NCI-H2029 treated with DMSO at 0.1 percent for 48 hours (cell line): Measurements from ENCODE around the gene SCARB2.

Source experiments
- DNase-seq: peaks from one replicate; lab custom pipeline; 2025; lab: John Stamatoyannopoulos, UW

The SCARB2 gene

GRCh38 chr4:76198411-76199237 is 15.0 kb downstream of the SCARB2 start:
- DNase-seq, result peak; percentile 96

DNA sequence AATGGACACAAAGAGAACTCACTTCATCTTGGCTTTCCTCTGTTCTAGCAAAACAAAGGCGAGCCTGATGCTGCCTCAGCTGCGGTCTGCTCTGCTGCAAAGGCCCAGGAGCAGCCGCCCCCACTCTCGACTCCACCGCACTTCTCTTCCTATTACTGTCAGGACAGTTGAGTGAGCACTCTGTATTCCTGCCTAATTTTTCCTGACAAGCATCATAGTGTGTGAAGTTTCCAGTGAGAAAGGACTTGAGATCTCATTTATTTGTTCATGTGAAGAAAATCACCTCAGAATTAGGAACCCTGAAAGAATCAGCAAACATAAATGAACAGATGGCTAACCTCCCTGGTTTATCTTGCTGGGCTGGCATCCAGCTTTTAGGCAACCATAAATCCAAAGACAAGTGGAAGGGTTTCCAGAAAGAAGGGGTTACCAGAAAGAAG is 15.6 kb downstream of the SCARB2 start:
- peak; percentile 96 for DNase-seq

DNA sequence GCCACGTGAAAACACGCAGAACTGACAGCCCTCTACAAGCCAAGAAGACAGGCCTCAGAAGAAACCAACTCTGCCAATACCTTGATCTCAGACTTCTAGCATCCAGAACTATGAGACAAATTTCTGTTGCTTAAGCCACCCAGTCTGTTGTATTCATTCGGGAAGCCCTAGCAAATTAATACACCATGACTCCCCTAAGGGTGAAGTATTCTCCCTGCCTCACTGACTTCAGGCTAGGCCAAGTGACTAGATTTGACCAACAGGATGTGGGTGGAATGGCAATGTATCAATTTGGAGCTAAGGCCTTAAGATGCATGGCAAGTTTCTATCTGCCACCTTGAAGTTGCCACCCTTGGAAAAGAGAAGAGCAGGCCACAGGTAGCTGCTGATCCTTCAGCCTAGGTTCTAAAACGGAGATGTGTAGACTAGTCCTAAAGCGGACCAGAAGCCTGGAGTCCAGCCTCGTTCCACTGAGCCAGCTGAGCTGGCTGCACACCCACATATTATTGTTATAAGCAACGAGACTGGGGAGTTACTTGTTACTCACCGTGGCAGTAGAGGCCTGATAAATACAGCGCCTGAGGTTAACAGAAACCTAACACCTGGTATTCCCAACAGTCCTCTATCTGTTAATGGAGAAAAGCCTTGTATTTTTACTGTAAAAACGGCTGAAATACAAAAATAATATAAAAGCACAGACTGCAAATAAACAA is 16.4 kb downstream of the SCARB2 start:
- no peak for DNase-seq

GRCh38 chr4:76196376-76196775 is 17.2 kb downstream of the SCARB2 start:
- DNase-seq, result no peak

DNA sequence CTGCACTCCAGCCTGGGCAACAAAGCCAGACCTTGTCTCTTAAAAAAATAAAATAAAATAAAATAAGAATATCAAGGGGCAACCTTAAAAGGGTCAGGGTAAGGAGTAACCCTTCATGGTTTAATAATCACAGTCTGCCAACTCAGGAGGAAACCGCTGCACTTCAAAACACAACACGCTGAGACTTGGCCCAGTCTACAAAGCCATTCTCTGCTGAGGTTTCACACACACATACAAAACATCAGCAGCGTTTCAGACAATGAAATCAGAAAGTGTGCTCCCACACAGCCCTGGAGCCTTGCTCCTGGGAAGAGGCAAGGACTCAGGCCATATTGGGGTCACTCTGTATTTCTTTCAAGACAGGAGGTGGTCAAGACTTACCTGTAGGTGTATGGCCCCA is 18.3 kb downstream of the SCARB2 start:
- no peak for DNase-seq

DNA sequence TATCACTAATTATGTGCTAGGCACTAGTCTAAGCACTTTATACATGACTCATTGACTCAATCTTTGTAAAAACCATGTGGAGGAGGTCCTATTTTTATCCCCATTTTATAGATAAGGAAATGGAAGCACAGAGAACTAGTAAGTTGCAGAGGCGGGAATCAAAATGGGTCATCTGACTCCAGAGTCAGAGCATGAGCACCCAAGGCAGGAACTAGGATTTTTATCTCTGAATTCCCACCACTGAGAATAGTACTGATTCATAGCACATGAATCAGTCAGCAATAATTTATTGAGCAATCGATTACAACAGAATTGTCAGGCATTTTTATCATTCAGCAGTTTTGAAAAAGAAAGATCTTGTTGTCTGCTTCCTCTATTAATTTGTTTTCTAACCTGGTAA is 19.3 kb downstream of the SCARB2 start:
- DNase-seq, result no peak

DNA sequence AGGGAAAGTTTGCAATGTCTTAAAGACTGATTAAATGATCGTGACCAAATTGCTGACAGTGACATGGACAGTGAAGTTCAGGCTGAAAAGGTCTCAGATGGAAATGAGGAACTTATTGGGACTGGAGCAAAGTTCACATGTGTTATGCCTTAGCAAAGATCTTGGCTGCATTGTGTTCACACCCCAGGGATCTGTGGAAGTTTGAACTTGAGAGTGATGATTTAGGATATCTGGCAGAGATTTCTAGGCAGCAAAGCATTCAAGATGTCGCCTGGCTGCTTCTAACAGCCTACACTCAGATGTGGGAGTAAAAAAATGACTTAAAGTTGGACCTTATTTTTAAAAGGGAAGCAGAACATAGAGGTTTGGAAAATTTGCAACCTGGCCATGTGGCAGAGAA is 21.4 kb downstream of the SCARB2 start:
- DNase-seq, result no peak

DNA sequence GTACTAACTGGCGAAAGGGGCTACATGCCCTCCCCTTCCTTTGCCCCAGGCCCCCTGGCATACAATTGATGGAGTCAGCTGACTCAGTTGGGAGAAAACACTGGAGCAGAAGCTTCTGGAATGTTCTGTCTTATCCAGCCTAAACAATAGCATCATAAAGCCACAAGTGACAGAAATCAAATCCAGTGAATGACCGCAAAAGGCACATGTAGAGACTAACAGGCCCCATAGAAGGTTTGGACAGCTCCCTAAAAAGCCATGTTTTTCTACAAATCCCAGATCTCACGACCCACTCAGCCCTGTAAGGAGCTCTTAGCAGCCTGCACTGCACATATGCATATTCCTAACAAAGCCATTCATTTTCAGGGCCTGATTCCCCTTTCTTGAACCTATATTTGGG is 25.1 kb downstream of the SCARB2 start:
- no peak for DNase-seq

DNA sequence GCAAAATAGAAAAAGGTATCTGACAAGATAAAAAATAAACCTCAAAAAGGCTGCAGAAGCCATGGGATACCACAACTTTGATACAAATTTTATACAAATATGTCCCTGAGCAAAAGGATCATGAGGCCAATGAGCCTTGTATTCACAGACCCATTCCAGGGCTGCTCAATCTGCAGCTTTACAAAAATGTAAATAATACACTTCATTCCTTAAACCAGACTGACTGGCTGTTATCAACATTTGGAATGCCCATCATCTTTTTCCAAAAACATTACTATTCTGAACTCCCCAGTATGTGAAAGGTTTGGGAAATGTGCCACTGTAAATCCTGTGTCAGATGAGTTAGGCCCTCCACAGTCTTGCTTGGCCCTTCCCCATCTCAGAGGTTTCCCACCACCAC is 25.5 kb downstream of the SCARB2 start:
- DNase-seq, result no peak

DNA sequence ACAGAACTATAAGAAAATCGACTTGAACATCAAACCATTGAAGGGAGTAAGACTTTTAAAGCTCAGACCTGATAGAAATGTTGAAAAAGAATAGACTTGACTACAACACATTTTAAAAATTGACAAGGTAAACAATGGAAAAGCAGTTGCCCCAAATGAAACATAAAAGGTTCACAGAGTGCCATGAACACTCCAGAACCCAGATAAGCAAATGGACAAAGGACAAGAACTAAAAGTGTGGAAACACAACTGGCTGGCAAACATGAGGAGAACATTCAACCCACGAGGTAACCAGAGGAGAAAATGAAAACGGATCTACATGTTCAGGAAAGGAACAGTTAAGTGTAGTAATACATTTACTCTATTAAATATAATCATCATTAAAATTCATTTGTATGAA is 26.5 kb downstream of the SCARB2 start:
- DNase-seq, result no peak

DNA sequence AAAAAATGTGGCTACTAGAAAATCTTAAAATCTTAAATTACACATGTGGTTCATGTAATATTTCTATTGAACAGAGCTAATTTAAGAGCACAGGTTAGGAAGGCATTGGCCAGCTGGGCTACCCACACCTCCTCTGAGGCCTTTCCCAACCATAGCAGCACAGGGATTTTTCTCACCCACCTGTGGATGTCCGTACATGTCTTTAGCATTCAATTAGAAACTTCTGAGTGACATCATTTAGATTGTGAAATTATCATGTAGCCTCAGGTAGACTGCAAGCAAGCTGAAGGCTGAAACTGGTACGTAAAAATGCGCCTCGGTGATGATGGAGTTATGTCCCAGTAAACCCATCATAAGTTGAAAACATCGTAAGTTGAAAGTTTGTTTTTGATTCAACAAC is 31.2 kb downstream of the SCARB2 start:
- DNase-seq, result no peak

DNA sequence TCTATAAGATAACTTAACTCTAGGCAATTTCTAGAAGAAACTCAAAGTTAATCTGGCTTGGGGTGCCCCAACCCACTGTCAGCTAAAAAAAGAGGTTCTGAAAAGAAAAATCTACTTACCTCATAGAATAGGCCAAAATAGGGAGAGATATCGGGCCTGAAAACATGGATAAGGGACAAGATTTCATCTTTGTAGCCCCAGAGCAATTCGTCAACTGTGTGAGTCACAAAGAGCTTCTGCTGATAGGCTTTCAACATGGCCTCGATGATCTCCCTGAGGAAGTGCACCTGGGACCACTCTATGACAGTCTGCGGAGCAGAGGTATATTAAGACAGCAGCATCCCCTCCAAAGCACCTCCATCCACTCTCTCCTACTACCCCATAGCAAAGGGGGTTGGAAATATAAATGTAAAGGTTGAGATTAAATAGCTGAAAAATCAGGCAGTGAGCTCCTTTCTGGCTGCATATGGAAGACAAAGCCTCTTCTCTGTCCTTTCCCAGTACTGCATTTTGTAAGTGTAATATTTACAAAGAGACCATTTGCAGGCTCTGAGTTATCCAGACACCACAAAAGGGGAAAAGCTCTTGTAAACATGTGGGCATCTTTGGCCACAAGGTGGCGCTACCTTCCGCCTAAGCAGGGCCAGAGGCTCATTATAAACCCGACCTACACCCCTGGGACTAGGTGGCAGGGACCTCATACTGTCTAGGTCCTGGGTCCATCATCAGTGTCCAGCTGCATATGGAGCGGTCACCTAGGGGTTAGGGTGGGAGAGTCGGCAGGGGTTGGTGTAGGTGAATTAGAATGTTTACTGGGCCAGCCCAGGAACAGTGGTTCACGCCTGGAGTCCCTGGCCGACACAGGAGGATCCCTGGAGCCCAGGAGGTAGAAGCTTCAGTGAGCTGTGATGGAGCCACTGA is 34.0 kb downstream of the SCARB2 start:
- peak; percentile 66 for DNase-seq

DNA sequence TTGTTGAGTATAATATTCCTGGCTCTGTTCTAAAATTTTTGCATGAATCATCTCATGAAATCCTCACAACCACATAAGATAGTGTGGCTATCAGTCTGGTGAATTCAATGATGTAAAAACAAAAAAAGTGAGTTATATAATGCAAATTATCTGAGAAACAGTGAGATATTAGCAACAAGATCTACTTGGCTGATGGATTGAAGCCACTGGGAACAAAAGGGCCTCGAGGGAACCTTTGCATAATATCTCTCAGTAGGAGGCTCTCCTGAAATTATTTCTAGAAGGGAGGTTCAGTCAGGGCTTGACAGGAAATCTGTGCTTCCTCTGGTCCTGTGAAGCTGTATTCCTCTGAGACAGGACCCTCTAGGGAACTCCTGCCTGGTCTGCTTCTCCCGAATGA is 35.3 kb downstream of the SCARB2 start:
- DNase-seq, result no peak

DNA sequence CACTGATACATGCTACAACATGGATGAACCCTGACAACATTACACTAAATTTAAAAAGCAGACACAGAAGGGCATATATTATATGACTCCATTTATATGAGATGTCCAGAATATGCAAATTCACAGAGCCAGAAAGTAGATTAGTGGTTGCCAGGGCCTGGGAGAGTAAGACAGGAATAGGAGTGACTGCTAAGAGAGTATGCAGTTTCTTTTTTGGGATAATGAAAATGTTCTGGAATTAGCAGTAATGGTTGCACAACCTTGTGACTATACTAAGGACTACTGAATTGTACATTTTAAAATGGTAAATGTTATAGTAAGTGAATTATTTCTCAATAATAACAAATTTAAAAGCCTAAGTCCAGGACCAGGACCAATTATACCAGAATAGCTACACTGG is 35.9 kb downstream of the SCARB2 start:
- DNase-seq, result no peak

DNA sequence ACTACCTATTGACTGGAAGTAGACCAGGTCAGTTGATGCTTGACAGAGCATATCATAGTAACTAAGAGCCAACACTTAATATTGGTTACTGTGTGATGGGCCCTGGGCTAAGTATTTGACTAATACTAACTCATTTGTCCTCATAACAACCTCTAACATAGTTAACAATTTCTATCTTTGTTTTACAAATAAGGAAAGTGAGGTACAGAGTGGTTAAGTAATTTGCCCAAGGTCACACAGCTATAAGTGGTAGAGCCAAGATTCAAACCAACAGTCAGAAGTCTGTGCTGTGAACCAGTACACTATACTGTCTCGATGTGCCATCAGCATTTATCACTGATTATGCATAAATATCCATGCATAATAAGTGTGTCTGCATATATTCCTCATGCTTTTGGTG is 38.3 kb downstream of the SCARB2 start:
- DNase-seq, result no peak

DNA sequence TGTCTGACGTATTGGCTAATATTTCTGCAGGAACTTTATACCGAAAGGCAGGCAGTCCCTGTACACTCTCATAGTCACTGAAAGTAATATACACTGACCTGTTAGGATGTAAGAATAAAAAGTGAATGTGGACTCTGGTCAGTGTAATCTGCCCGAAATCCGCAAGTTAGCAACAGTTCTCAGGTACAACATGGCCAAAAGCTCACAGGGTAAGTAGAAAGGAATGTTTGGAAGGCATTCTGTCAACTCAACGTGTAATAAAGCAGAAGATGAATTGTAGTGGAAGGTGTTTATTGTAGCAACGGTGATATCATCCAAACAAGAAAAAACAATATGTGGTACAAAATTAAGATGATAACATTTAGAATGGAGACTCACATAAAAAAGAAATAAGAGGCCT is 39.4 kb downstream of the SCARB2 start:
- no peak for DNase-seq

GRCh38 chr4:76168688-76169087 is 44.9 kb downstream of the SCARB2 start:
- DNase-seq, result no peak

- no peak for DNase-seq
These were observed 47.1 kb downstream of the SCARB2 start for GRCh38 chr4:76166480-76166879.

DNA sequence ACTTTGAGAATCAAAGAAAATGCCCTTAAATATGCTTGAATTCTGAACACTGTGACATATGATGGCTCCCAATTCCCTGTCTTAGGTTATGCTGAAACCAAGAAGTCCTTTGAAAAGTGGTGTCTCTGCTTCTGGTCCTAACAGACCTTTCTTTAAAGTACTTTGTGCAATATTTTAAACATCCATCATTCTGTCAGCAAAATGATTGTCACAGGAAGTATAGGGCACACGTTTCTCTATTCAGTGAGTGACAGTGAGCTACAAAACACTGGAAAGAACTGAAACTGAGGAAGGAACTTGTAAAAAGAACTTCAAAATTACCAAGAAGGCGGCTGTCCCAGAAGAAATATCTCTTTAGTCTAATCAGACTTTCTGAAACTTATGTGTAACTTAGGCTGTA is 53.3 kb downstream of the SCARB2 start:
- DNase-seq, result no peak

GRCh38 chr4:76156635-76157034 is 57.0 kb downstream of the SCARB2 start:
- DNase-seq, result peak; percentile 4

DNA sequence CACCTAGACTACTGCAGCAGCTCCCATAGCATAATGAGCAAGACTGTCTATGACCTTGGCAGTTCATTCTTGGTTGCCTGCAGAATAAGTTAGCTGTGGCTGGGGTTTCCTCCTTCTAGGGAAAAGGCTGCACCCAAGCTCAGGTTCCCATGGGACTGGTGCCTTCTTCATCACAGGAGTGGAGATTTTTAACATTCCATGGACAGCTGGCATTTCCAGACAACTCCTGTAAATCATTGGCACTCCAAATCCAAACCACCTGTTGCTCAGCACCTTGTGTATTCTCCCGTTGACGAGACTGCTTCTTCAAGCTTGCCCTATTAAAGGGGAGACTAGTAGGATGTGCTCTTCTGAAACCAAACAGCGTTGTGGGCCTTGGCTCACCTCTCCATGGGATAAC is 57.6 kb downstream of the SCARB2 start:
- no peak for DNase-seq

DNA sequence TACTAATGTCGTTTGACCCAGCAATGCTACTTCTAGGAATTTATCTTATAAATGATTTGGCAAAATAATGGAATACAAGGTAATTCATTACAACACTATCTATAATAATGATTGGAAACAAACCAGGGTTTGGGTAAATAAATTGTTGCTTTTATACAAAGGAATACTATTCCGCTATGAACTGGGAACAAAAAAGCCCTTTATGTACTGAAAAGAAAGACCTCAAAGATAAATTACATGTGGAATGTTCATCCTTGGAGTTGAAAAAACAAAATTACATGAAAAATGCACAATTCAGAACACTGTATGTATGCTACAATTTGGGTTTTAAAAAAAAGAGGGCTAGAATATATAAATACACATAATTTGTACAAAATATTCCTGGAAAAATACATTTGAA is 60.3 kb downstream of the SCARB2 start:
- DNase-seq, result no peak
